Bronchial epithelial cell (primary cell): ENCODE results near the gene ZFHX3. TPM values are rescaled to one million over a fixed set of nuclear protein-coding genes. Genes with fewer than 3 reads are reported as not detected.

ENCODE experiments used
- DNase-seq: peaks from one replicate; pipeline ENCODE4 v3.0.0-alpha.2; 2010; ENCODE audit warnings: low read depth
- FAIRE-seq: peaks from 2 replicates; lab custom pipeline; 2011; peaks lifted over from hg19 to GRCh38; lab: Jason Lieb, UNC
- H3K27me3 ChIP-seq: 2 replicates; pipeline ENCODE4 v1.5.1; 2011; ENCODE audit warnings: low read length; ENCODE audit not compliant: control insufficient read depth, insufficient read depth
- H3K36me3 ChIP-seq: 2 replicates; pipeline ENCODE4 v1.5.1; 2011; ENCODE audit warnings: low read length; ENCODE audit not compliant: control insufficient read depth, insufficient read depth
- H3K4me3 ChIP-seq: 2 replicates; pipeline ENCODE4 v1.5.1; 2011; ENCODE audit warnings: mild to moderate bottlenecking, low read depth, low read length, control low read depth
- CTCF ChIP-seq: IDR thresholded peaks from 2 replicates; pipeline ENCODE4 v1.5.1; 2011; ENCODE audit warnings: mild to moderate bottlenecking, moderate library complexity, low read length, control low read depth, inconsistent platforms; ENCODE audit not compliant: insufficient read depth, severe bottlenecking
- total RNA-seq: library from RNA; depleted of rRNA; stranded (reverse); fragments of >200 nt; gene quantifications from 2 replicates; pipeline ENCODE4 v1.2.1, GENCODE V29; 2014

ZFHX3 gene
- total RNA-seq, 1 donor from 2014 or later = 3.9 TPM

- no peaks in the 10 kb centered on the region for H3K36me3 ChIP-seq
- no peak for TF ChIP-seq CTCF
- FAIRE-seq = no peak
- no peaks in the 10 kb centered on the region for H3K27me3 ChIP-seq
- DNase-seq = no peak
- no peak overlapping the region for H3K4me3 ChIP-seq
Measured at GRCh38 chr16:72936408-72936807, 111.5 kb downstream of the ZFHX3 start.

GRCh38 chr16:72935896-72936295 lies 112.0 kb downstream of the ZFHX3 start:
- no peak overlapping the region for H3K4me3 ChIP-seq
- H3K36me3 ChIP-seq = no peaks in the 10 kb centered on the region
- no peak for DNase-seq
- H3K27me3 ChIP-seq = no peaks in the 10 kb centered on the region
- no peak for FAIRE-seq
- no peak for TF ChIP-seq CTCF

- no peak for DNase-seq
Measured at GRCh38 chr16:72934636-72935403, 113.1 kb downstream of the ZFHX3 start.

GRCh38 chr16:72932677-72933335 lies 115.1 kb downstream of the ZFHX3 start:
- no peaks in the 10 kb centered on the region for H3K27me3 ChIP-seq
- no peak for TF ChIP-seq CTCF
- H3K36me3 ChIP-seq = peaks cover 1% of the 10 kb centered on the region
- DNase-seq (no peak), FAIRE-seq (no peak)
- H3K4me3 ChIP-seq = no peak overlapping the region

More at GRCh38 chr16:72934636-72935403, 113.1 kb downstream of the ZFHX3 start:
- no peak for FAIRE-seq
- TF ChIP-seq CTCF = no peak
- Histone ChIP-seq H3K36me3 (no peaks in the 10 kb centered on the region), H3K27me3 (no peaks in the 10 kb centered on the region), H3K4me3 (no peak overlapping the region)

GRCh38 chr16:72932050-72932449 lies 115.9 kb downstream of the ZFHX3 start:
- DNase-seq (peak; percentile 10), FAIRE-seq (no peak)
- H3K4me3 ChIP-seq = no peak overlapping the region
- H3K27me3 ChIP-seq = no peaks in the 10 kb centered on the region
- TF ChIP-seq CTCF = no peak
- H3K36me3 ChIP-seq = peaks cover 1% of the 10 kb centered on the region

- FAIRE-seq = no peak
- H3K36me3 ChIP-seq = peaks cover 1% of the 10 kb centered on the region
- H3K27me3 ChIP-seq = no peaks in the 10 kb centered on the region
- DNase-seq = no peak
- no peak overlapping the region for H3K4me3 ChIP-seq
- no peak for TF ChIP-seq CTCF
Measured at GRCh38 chr16:72930396-72930795, 117.5 kb downstream of the ZFHX3 start.
